Hepatic stellate cell (primary cell): ENCODE results near the gene PHF21A.

Experiments
- DNase-seq: peaks from one replicate; pipeline ENCODE4 v3.0.0; 2011; ENCODE audit warnings: low spot score

The PHF21A gene

GRCh38 chr11:46075168-46075567, 46.1 kb downstream of the PHF21A start:
- no peak for DNase-seq

- DNase-seq, result no peak
Measured at GRCh38 chr11:46073632-46074031, 47.6 kb downstream of the PHF21A start.

GRCh38 chr11:46072172-46072964, 48.9 kb downstream of the PHF21A start:
- DNase-seq, result no peak

DNA sequence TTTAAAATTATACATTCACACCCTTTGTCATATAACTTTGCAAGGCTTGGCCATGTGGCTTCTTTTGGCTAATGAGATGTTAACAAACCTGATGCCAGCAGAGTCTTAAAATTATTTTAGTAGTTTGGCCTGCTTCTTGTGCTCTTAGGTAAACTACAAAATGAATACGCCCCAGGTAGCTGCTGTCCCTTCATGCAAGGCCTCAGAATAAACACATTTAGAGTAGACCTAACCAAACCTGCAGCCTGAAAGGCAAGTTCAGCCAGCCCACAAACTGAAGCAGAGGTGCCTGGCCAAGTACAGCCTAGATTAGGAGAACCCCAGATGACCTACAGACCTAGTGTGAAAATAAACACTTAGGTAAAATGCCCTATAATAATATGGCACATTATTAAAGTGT, 50.2 kb downstream of the PHF21A start:
- DNase-seq, result no peak

GRCh38 chr11:46069595-46069994, 51.7 kb downstream of the PHF21A start:
- no peak for DNase-seq

- no peak for DNase-seq
Measured at GRCh38 chr11:46066335-46066734, 54.9 kb downstream of the PHF21A start.

DNA sequence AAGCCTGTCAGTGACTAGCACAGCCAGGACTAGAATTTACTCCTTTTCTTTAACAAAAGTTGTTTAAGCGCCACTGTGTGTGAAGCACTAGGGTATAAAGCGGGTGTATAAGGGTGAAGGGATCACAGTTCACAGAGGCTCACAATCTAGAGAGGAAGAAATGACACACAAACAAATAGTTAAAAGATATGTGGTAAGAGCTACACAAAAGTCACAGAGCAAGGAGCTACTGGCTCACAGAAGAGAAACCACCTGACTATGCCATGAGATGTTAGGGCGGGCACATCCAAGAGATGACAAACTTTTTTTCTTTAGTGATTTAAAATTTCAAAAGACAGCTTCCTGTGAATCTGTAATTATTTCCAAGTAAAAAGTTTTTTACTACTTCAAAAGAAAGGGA, 55.6 kb downstream of the PHF21A start:
- no peak for DNase-seq

GRCh38 chr11:46064221-46064620, 57.0 kb downstream of the PHF21A start:
- no peak for DNase-seq

GRCh38 chr11:46063138-46063537, 58.1 kb downstream of the PHF21A start:
- DNase-seq, result no peak

DNA sequence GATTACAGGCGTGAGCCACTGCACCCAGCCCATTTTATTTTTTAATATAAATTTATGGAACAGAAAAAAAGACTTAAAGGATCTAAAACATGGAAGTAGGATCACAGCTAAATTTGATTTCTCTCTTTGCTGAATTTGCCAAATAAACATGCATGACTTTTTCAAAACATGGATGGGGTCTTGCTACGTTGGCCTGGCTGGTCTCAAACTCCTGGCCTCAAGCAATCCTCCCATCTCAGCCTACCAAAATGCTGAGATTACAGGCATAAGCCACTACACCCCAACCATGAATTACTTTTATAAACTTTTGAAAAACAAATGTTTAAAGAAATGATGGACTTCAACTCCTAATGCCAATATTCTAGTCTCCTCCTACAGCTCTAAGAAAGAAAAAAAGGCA, 61.2 kb downstream of the PHF21A start:
- DNase-seq, result no peak

DNA sequence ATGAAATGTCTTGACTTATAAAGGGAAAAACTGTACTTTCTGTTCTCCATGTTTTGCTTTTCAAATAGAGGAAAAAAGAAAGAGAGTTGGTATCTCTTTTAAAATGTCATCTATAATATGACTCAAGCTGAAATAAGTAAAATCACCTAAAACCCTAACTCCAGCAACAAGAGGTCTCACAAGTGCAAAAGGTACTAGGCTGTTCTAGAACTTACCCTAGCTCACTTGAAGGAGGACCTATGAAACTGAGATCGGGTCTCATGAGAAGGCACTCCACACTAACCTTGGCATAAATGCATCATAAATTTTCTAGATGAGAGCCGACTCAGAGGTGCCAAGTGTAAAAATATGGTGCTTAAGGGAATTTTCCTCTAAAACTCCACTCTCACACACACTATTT, 63.8 kb downstream of the PHF21A start:
- no peak for DNase-seq

DNA sequence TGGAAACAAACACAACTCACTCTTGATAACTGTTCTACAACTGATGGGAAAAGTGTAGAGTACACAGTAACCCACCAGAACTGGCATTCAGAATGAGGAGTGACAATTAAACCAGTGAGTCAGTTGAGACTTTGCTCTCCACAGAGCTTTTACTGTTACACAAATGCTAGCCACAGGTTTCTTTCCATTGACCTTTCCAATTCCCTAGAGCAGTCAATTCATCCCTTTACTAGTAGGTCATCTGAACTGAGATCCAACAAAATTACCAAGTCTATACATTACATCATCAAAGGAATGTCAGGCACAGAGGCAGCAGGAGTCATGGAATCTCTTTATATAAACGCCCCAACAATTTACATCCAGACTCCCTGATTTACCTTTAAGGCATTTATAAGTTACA, 65.9 kb downstream of the PHF21A start:
- DNase-seq, result no peak

DNA sequence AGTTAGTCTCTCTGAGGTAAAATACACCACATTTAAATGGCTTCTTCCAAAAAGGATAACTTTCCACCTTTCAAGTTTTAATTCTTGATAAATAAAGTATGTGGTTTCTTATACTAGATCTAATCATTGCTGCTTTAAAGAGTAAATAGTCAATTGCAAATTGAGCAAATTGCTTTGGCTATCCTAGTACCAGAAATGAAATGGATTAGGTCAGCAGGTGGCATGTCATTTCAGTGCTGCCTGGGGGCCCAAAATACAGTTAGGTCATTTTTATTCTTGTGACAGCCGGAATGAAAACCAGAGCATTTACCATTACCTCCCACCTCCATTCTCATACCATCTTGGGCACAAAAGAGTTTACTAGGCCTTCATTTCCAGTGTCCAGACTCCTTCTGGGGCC, 70.2 kb downstream of the PHF21A start:
- DNase-seq, result no peak

DNA sequence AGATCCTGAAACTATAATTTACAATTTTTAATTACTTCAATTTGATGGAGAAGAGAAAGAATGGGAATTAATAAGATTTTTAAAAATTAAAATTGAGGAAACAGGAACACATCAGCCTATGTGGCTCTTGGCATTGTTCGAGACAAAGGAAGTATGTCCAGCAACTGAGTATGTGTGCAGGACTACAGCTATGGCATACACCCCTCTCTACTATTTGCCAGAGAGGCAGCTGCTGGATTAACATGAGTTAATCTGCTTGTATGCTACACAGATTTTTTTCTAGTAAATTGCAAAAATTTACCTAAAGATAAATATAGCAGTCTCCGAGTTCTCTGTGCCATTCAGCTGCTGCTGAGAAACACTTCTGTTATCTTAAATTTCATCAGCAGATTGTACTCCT, 70.6 kb downstream of the PHF21A start:
- no peak for DNase-seq

DNA sequence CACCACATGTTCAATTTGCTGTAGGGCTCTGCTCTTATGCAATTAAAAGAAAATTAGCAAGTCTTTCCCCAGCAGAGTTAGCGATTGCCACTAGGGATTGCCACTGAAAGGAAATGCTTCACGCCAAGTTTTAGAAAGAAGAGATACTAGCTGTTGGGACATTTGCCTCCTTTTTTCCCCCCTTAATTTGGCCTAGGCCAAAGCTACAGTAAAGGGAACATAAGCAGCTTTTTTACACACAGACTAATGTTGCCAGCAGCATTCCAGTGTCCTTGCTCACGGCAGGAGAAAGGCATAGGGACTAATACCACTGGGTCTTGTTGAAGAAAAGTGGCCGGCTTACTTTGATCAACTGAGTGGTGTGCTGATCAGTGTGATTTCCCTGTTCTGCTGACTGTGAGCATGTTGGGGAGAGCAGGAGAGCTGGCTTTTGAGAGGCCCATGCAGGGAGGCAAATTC, 71.2 kb downstream of the PHF21A start:
- peak; percentile 21 for DNase-seq

DNA sequence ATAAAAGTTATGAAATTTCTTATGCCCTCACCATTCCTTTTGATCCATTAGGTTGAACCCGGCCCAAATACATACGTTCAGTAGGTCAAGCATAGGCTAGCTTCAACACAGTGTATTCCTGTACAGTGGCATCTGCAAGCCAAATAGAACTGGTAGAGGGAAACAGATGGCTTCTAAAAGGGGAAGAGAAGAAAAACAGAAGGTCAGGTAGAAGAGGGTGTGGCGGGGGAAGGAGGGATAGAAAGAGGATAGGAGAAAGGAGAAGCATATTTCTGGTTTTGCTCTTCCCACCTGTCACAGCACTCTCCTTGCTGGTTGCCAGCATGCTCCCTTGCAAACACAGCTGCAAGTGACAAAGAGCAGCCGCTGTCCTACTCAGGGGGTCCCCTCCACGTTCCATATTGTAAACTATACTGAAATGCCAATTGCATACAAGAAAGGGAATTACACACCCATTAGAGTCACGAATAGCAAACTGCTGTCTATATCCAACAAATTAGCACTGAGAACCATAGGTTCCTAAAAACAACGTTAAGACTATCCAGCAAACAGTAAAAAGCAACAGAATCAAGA, 71.8 kb downstream of the PHF21A start:
- no peak for DNase-seq

DNA sequence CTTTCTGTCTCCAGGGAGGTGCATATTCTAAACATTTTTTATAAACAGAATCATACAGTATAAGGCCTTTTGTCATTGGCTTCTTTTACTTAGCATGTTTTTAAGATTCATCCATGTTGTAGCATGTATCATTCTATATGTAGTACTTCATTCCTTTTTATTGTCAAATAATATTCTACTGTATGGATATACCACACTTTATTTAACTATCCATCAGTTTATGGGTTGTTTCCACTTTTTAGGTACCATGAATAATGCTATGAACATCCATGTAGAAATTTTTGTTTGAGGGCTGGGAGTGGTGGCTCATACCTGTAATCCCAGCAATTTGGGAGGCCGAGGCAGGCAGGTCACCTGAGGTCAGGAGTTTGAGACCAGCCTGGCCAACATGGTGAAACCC, 73.1 kb downstream of the PHF21A start:
- DNase-seq, result no peak

DNA sequence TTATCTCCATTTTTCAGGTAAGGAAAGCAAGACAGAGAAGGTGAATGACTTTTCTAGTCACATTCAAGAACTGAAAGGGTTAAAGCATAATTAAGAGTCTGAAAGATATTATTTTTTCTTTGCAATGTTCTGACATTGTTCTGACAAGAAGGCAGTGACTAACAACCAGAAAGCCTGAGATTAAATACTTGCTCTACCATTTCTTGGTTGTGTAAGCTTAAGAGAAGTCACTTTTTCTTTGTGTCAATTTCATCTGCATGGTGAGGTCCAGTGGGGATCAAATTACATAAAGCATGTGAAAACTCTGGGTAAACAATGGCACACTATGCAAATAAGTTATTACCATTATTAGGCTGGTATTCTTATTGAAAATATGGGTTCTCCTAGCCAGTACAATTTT, 73.7 kb downstream of the PHF21A start:
- DNase-seq, result no peak

DNA sequence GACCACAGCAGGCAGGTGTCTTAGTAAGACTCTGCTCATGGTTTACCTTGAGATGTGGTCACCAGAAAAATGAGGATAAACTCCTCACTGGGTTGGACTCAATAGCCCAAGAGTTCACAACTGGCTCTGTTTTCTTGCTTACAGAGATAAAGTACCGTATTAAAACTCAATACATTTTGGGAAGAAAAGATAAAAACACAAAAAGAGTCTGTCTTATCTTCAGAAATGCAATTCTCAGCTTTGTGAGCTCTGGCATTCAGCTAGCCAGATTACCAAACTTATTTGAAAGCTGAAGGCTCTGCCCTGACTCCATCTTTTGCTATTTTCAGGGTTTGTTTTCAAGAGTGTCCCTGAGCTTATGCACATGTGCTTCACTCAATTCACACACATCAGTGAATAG, 75.4 kb downstream of the PHF21A start:
- DNase-seq, result no peak

GRCh38 chr11:46044601-46045000, 76.7 kb downstream of the PHF21A start:
- no peak for DNase-seq

DNA sequence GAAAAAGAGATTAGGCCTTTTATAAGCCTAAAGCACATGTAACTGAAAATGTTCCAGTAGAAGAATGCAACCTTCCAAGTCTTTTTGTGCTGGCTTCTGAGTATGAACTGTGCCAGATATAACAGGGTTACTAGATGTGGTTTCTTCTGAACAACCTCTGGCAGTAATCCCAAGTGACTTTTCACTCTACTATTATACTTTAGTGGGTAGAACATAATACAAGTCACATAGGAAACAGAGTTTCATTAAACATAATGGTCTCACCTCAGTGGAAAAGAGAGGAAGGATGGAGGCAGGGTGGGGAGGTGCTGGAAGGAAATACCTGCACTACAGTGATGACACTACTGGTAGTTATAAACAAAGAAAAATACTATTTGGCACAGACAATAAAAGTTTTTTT, 81.3 kb downstream of the PHF21A start:
- peak; percentile 21 for DNase-seq

- no peak for DNase-seq
Measured at GRCh38 chr11:46038529-46038928, 82.7 kb downstream of the PHF21A start.

DNA sequence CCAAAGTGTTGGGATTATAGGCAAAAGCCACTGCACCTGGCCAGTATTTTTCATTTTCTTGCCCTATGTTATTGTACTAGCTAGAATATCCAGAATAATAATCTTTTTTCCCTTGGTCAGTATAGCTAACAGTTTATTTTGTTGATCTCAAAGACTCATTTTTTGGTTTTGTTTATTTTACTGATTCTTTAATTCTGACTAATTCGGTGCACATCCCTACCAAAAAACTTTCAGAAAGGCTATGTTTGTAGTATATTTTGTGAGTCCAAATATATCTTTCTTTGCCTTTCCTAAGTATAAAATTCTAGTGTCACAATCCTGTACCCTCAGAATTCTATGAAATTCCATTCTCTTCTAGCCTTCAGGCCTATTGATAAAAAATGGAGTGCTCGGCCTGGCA, 84.3 kb downstream of the PHF21A start:
- peak; percentile 11 for DNase-seq

DNA sequence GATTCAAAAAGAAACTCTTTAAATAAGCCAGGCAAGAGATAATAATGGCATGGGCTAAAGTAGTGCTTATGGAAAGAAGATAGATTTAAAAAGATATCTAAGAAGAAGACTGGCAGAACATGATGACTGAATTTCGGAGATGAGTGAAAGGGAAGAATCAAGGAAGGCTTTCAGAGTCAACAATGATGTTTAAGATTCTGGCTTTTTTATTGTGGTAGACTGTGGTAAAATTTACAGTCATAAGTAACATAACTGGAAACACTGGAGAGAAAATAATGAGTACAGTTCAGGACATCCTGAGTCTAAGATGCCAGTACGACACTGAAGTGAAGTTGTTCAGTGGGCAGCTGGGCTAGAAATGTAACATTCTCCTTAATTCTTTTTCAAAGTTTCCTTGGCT, 85.2 kb downstream of the PHF21A start:
- DNase-seq, result no peak
